Measurements from ENCODE around the gene CAB39.

DNA sequence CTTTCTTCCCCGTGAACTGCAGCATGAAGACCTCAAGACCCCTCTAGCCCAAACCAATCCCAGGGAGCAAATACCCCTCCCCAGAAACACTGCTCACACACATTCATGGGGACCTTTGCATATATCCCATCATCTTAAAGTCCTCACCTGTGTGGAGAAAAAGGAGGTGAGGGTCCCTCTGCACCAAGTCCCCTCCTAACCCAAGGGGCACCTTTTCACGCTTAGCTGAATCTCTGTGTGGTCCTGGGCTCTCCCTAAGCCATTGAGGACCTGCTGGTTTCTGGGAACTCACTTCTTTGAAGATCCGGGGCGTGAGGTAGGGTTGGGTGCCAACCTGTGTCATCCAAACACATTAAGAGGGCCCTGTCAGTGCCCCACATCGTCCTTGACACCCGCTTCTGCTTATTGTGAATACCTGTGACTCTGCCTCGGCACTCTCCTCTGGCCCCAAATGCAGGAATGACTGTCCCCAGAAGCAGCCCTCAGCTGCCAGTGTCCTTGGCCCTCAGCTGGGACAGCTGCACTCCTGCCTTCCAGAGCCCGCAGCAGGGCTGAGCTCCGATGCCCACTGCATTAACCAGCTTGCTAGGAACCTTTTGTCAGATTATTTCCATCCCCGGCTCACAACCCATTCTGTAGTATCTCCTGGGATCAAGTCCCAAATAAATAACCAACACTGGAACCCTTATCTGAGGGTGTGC lies 110.8 kb downstream of the CAB39 start:
- TF ChIP-seq, protein P1, sequence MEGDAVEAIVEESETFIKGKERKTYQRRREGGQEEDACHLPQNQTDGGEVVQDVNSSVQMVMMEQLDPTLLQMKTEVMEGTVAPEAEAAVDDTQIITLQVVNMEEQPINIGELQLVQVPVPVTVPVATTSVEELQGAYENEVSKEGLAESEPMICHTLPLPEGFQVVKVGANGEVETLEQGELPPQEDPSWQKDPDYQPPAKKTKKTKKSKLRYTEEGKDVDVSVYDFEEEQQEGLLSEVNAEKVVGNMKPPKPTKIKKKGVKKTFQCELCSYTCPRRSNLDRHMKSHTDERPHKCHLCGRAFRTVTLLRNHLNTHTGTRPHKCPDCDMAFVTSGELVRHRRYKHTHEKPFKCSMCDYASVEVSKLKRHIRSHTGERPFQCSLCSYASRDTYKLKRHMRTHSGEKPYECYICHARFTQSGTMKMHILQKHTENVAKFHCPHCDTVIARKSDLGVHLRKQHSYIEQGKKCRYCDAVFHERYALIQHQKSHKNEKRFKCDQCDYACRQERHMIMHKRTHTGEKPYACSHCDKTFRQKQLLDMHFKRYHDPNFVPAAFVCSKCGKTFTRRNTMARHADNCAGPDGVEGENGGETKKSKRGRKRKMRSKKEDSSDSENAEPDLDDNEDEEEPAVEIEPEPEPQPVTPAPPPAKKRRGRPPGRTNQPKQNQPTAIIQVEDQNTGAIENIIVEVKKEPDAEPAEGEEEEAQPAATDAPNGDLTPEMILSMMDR (IDR thresholded peaks at IDR 0.05), result no peak
- no peak for TF ChIP-seq ZFX (IDR thresholded peaks at IDR 0.05; ENCODE audit: borderline replicate concordance)
